NCI-H2029 (cell line): ENCODE results near the gene TAS2R20.

Source experiments
- DNase-seq: peaks from one replicate; lab custom pipeline; 2025; lab: John Stamatoyannopoulos, UW

Gene TAS2R20

DNA sequence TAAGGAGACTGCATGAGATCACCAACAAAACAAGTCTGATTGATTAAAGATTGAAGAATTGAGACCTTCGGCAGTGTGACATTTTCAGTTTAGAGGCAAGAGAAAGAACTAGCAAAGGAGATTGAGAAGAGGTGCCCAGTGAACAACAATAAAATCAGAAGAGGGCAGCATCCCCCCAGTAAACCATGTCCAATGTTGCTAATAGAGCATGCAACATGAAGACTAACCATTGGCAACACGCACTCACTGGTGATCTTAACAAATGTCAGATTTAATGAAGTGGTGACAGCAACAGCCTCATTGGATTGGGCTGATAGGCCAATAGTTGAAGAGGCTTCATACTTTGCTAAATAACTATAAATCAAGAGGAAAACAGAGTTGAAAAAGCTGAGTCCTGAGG is 38.3 kb downstream of the TAS2R20 start:
- DNase-seq = no peak

GRCh38 chr12:10957741-10958140 is 40.4 kb downstream of the TAS2R20 start:
- no peak for DNase-seq

GRCh38 chr12:10956085-10956484 is 42.0 kb downstream of the TAS2R20 start:
- DNase-seq = no peak

- no peak for DNase-seq
These were observed 45.5 kb downstream of the TAS2R20 start for GRCh38 chr12:10952645-10953044.
